ENCODE results near the gene LATS2. TPM values are rescaled to one million over a fixed set of nuclear protein-coding genes. Genes with fewer than 3 reads are reported as not detected.

LATS2 gene
- total RNA-seq, 1 experiment from 2014 or later: 18.8 TPM

DNA sequence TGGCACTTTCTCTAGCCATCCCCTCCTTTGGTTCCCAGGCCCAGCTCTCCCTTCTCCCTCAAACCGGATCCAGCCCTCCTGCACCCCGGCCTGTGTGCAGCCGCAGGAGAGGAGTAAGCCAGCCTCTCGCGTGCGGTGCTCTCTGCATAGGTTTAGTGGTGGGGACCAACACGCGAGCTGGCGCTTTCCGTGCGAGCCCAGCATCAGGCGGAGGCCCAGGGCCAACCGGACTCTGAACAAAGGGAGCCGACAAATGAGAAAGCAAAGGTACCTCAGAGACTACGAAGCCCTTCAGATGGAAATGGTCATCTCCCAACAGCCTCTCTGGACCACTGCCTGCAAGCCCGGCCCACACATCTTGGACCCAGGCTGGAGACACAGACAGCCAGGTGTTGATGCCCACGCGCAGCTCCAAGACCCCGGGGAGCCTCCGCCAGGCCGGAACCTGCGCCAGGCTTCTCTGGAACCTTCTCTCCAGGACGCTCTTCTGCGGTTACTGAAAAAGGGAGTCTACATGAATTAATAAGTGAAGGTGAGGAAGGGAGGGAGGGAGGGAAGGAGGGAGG is 16.5 kb upstream of the LATS2 start:
- ChIA-PET RAD21 (ENCODE audit: low non-redundant PET in 1 of 2, low total read pairs in 2 of 2, uncharacterized antibody in 2 of 2, unreplicated experiment in 2 of 2) (no interaction called here), POLR2A (no interaction called here), CTCF (no interaction called here)
- Histone ChIP-seq H3K27ac (ENCODE audit: low read depth, low read length) (no peak overlapping the region), H3K27me3 (ENCODE audit: insufficient read depth, low read length) (no peaks in the 10 kb centered on the region), H3K9me2 (ENCODE audit: insufficient read depth) (no peaks in the 10 kb centered on the region), H2AFZ (ENCODE audit: low read depth, low read length, poor library complexity, severe bottlenecking) (no peak overlapping the region), H3K4me1 (ENCODE audit: control insufficient read depth in 1 of 2, insufficient read depth in 2 of 2, low read length in 2 of 2) (no peaks in the 10 kb centered on the region), H3K9me3 (ENCODE audit: control insufficient read depth in 1 of 2, insufficient read depth in 1 of 2, low read depth in 1 of 2, low read length in 2 of 2) (no peaks in the 10 kb centered on the region), H3K36me3 (ENCODE audit: control insufficient read depth in 1 of 2, insufficient read depth in 2 of 2, low read length in 2 of 2) (no peaks in the 10 kb centered on the region), H3K9ac (ENCODE audit: low read length) (no peak overlapping the region), H3K4me3 (replicated peaks in 1 of 2; ENCODE audit: low read depth in 1 of 2, low read length in 2 of 2) (no peak overlapping the region), H4K20me1 (ENCODE audit: insufficient read depth) (no peaks in the 10 kb centered on the region), H3K4me2 (ENCODE audit: low read length) (no peak overlapping the region), H3K79me2 (ENCODE audit: insufficient read depth, low read length) (no peaks in the 10 kb centered on the region)
- intact Hi-C loops (cut with micrococcal nuclease): no loop called here
- DNase-seq (ENCODE audit: low read depth, low spot score) (no peak), ATAC-seq (no peak)
- no TSS peak for BruUV-seq (replicated peaks)
- TF ChIP-seq, protein P1, sequence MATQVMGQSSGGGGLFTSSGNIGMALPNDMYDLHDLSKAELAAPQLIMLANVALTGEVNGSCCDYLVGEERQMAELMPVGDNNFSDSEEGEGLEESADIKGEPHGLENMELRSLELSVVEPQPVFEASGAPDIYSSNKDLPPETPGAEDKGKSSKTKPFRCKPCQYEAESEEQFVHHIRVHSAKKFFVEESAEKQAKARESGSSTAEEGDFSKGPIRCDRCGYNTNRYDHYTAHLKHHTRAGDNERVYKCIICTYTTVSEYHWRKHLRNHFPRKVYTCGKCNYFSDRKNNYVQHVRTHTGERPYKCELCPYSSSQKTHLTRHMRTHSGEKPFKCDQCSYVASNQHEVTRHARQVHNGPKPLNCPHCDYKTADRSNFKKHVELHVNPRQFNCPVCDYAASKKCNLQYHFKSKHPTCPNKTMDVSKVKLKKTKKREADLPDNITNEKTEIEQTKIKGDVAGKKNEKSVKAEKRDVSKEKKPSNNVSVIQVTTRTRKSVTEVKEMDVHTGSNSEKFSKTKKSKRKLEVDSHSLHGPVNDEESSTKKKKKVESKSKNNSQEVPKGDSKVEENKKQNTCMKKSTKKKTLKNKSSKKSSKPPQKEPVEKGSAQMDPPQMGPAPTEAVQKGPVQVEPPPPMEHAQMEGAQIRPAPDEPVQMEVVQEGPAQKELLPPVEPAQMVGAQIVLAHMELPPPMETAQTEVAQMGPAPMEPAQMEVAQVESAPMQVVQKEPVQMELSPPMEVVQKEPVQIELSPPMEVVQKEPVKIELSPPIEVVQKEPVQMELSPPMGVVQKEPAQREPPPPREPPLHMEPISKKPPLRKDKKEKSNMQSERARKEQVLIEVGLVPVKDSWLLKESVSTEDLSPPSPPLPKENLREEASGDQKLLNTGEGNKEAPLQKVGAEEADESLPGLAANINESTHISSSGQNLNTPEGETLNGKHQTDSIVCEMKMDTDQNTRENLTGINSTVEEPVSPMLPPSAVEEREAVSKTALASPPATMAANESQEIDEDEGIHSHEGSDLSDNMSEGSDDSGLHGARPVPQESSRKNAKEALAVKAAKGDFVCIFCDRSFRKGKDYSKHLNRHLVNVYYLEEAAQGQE (IDR thresholded peaks at IDR 0.05; ENCODE audit: low read depth): no peak
- TF ChIP-seq CBX3 (IDR thresholded peaks at IDR 0.05; ENCODE audit: low read depth) (no peak), EGR1 (IDR thresholded peaks at IDR 0.05; ENCODE audit: low read depth) (no peak), POLR2AphosphoS5 (IDR thresholded peaks at IDR 0.05; ENCODE audit: low read depth, low read length) (no peak), SRF (IDR thresholded peaks at IDR 0.05; ENCODE audit: low read depth) (no peak), RAD21 (IDR thresholded peaks at IDR 0.05; ENCODE audit: low read depth) (no peak), YY1 (IDR thresholded peaks at IDR 0.05; ENCODE audit: extremely low read depth, insufficient replicate concordance, low read depth, low read length) (no peak), SP1 (IDR thresholded peaks at IDR 0.05; ENCODE audit: low read depth) (no peak), ELF1 (IDR thresholded peaks at IDR 0.05; ENCODE audit: borderline replicate concordance, low read depth) (no peak), CEBPB (IDR thresholded peaks at IDR 0.05; ENCODE audit: low read depth) (no peak), ZFX (IDR thresholded peaks at IDR 0.05) (no peak), SIN3A (IDR thresholded peaks at IDR 0.05; ENCODE audit: low read depth) (no peak), JUND (IDR thresholded peaks at IDR 0.05) (no peak)
- TF ChIP-seq, protein P2, sequence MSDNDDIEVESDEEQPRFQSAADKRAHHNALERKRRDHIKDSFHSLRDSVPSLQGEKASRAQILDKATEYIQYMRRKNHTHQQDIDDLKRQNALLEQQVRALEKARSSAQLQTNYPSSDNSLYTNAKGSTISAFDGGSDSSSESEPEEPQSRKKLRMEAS (IDR thresholded peaks at IDR 0.05): no peak
- TF ChIP-seq, protein P3, sequence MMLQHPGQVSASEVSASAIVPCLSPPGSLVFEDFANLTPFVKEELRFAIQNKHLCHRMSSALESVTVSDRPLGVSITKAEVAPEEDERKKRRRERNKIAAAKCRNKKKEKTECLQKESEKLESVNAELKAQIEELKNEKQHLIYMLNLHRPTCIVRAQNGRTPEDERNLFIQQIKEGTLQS (IDR thresholded peaks at IDR 0.05): no peak

Measured in HCT116 (cell line).